GM12891 (cell line): Measurements from ENCODE around the gene FBN1.

ENCODE experiments used
- PAX5 ChIP-seq: IDR thresholded peaks from 2 replicates; pipeline ENCODE4 v1.6.1; 2011; ENCODE audit warnings: low read length, moderate library complexity, mild to moderate bottlenecking; ENCODE audit not compliant: insufficient read depth, severe bottlenecking
- POLR2A ChIP-seq: IDR thresholded peaks from 2 replicates; pipeline ENCODE4 v1.6.1; 2011; ENCODE audit warnings: low read depth, low read length, control low read depth
- POLR2AphosphoS5 ChIP-seq: IDR thresholded peaks from 2 replicates; pipeline ENCODE4 v1.6.1; 2011; ENCODE audit warnings: low read depth, low read length, control low read depth
- POU2F2 ChIP-seq: IDR thresholded peaks from 2 replicates; pipeline ENCODE4 v1.6.1; 2011; ENCODE audit warnings: low read depth, mild to moderate bottlenecking, control low read depth, low read length, moderate library complexity
- SPI1 ChIP-seq: IDR thresholded peaks from 2 replicates; pipeline ENCODE4 v1.6.1; 2011; ENCODE audit warnings: low read depth, low read length, control low read depth
- TAF1 ChIP-seq: IDR thresholded peaks from 2 replicates; pipeline ENCODE4 v1.6.1; 2011; ENCODE audit warnings: low read depth, low read length, control low read depth

- no peak for TF ChIP-seq POLR2A
- no peak for TF ChIP-seq POLR2AphosphoS5
- TF ChIP-seq TAF1, result no peak
- TF ChIP-seq POU2F2, result no peak
- no peak for TF ChIP-seq SPI1
- no peak for TF ChIP-seq PAX5
Measured at GRCh38 chr15:48437178-48437577, 208.3 kb downstream of the FBN1 start.
